GM12873 (cell line): ENCODE measurements around the gene HES4.

Source experiments
- TF ChIP-seq, protein P1 (sequence below): IDR thresholded peaks from 2 replicates; pipeline ENCODE4 v1.5.1; 2012; ENCODE audit warnings: low read depth, mild to moderate bottlenecking, moderate library complexity, low read length, control low read depth; ENCODE audit not compliant: insufficient read depth; ENCODE audit errors: missing control alignments

Gene HES4

GRCh38 chr1:998995-999724, 737 bp downstream of the HES4 start:
- TF ChIP-seq, protein P1, sequence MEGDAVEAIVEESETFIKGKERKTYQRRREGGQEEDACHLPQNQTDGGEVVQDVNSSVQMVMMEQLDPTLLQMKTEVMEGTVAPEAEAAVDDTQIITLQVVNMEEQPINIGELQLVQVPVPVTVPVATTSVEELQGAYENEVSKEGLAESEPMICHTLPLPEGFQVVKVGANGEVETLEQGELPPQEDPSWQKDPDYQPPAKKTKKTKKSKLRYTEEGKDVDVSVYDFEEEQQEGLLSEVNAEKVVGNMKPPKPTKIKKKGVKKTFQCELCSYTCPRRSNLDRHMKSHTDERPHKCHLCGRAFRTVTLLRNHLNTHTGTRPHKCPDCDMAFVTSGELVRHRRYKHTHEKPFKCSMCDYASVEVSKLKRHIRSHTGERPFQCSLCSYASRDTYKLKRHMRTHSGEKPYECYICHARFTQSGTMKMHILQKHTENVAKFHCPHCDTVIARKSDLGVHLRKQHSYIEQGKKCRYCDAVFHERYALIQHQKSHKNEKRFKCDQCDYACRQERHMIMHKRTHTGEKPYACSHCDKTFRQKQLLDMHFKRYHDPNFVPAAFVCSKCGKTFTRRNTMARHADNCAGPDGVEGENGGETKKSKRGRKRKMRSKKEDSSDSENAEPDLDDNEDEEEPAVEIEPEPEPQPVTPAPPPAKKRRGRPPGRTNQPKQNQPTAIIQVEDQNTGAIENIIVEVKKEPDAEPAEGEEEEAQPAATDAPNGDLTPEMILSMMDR, result no peak

DNA sequence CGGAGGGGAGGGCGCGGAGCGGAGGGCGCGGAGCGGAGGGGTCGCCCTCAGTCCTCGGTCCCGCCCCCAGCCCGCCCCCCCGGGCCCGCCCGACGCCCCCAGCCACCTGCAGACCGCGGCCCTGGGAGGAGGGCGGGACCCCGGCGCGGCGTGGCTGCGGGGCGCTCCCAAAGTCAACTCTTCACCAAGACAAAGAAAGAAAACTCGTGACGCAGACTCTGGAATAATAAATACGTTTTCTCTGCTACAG, 1.2 kb downstream of the HES4 start:
- TF ChIP-seq, protein P1, result no peak

DNA sequence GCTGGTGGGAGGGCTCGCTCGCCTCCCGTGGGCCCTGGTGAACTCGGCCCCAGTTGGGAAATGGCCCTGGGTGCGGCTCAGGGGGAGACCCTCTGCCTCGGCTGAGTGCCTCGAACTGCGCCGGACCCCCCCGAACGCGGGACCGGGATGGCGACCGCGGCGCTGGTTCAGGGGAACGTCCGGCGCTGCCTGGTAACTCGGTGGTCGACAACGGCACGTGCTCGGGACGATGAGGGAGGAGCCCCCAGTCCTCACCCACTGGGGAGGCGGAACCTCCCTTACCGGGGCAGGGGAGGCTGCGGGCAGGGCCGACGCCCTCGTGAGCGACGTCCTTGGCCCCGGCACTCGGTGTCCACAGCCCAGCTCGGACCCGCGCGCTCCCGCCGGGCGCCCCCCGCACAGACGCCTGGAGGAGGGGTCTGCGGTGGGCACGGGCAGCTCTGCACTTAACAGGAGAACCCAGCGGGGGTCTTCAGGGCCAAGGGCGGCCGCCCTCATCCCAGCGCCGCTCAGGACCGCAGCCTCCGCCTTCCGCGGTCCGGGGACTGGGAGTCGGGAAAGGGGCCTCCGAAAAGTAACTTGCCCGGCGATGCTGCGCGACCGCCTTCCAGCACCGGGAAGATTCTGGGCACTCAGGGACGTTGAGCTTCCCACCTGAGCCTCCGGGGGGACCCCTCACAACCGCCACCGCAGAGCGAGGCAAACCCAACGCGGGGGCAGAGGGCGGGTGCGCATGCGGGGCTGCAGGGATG, 1.7 kb downstream of the HES4 start:
- TF ChIP-seq, protein P1, result no peak

DNA sequence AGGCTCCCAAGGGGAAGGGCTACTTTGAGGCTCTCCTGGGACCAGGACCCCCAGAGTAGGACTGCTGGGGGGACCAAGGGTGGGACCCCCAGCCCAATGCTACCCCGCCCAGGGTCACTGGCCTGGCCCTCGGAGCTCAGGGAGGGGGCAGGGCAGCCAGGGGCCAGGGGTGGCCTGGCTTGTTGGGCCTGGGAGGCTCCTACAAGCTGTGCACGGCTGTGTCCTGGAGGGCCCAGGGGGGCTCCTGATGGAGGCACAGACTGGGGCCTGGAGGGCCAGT, 2.2 kb downstream of the HES4 start:
- TF ChIP-seq, protein P1, result no peak

GRCh38 chr1:996851-997712, 2.8 kb downstream of the HES4 start:
- TF ChIP-seq, protein P1, result no peak

GRCh38 chr1:995665-996633, 3.9 kb downstream of the HES4 start:
- TF ChIP-seq, protein P1, result no peak
